HG03571 (cell line): ENCODE data around the gene CREBBP.

Experiments used
- ATAC-seq: cut with Tn5 transposase; IDR thresholded peaks from one replicate; pipeline ENCODE4 v1.9.1; 2021; ENCODE audit not compliant: unreplicated experiment

CREBBP gene

GRCh38 chr16:3681206-3681605, 199.3 kb downstream of the CREBBP start:
- ATAC-seq: no peak

GRCh38 chr16:3677994-3678393, 202.5 kb downstream of the CREBBP start:
- no peak for ATAC-seq

GRCh38 chr16:3675601-3676130, 204.8 kb downstream of the CREBBP start:
- no peak for ATAC-seq
